HepG2 (cell line): Measurements from ENCODE around the gene ATP6V1C2. TPM values are rescaled to one million over a fixed set of nuclear protein-coding genes. Genes with fewer than 3 reads are reported as not detected.

ENCODE experiments used
- FOXC1 ChIP-seq: sonication (generic); formaldehyde crosslinking; IDR thresholded peaks from 2 replicates; pipeline ENCODE4 v1.8.0; 2022; ENCODE audit warnings: mild to moderate bottlenecking, missing genetic modification reagents, borderline replicate concordance
- GATAD2A ChIP-seq: IDR thresholded peaks from 2 replicates; pipeline ENCODE4 v1.6.1; 2016
- HOXA3 ChIP-seq: sonication (generic); formaldehyde crosslinking; IDR thresholded peaks from 2 replicates; pipeline ENCODE4 v1.5.0; 2020; ENCODE audit warnings: missing genetic modification reagents
- HOXA9 ChIP-seq: sonication (generic); formaldehyde crosslinking; IDR thresholded peaks from 2 replicates; pipeline ENCODE4 v1.8.1; 2022; ENCODE audit warnings: missing genetic modification reagents, mild to moderate bottlenecking, moderate library complexity, borderline replicate concordance
- JUND ChIP-seq: sonication (generic); formaldehyde crosslinking; IDR thresholded peaks from 2 replicates; pipeline ENCODE4 v1.8.0; 2022; ENCODE audit warnings: mild to moderate bottlenecking, missing genetic modification reagents
- KLF12 ChIP-seq: sonication (generic); formaldehyde crosslinking; IDR thresholded peaks from 2 replicates; pipeline ENCODE4 v1.4.0; 2020; ENCODE audit warnings: missing genetic modification reagents, borderline replicate concordance
- MXD4 ChIP-seq: IDR thresholded peaks from 2 replicates; pipeline ENCODE4 v1.6.1; 2016; ENCODE audit warnings: mild to moderate bottlenecking, missing biosample characterization, missing genetic modification reagents
- MXI1 ChIP-seq: IDR thresholded peaks from 3 replicates; pipeline ENCODE4 v1.6.1; 2012; ENCODE audit warnings: low read depth, low read length, inconsistent platforms, borderline replicate concordance
- SIN3A ChIP-seq: IDR thresholded peaks from 2 replicates; pipeline ENCODE4 v1.6.1; 2011; ENCODE audit warnings: low read depth, mild to moderate bottlenecking, control low read depth, low read length, borderline replicate concordance
- SP140L ChIP-seq: sonication (generic); formaldehyde crosslinking; IDR thresholded peaks from 2 replicates; pipeline ENCODE4 v1.4.0; 2020; ENCODE audit warnings: missing genetic modification reagents, borderline replicate concordance
- TARDBP ChIP-seq: sonication (generic); formaldehyde crosslinking; IDR thresholded peaks from 2 replicates; pipeline ENCODE4 v1.8.0; 2022; ENCODE audit warnings: mild to moderate bottlenecking, missing genetic modification reagents
- TGIF2 ChIP-seq: IDR thresholded peaks from 2 replicates; pipeline ENCODE4 v1.6.1; 2016; ENCODE audit warnings: control low read depth, missing compliant biosample characterization
- ZFP36L1 ChIP-seq: sonication (generic); formaldehyde crosslinking; IDR thresholded peaks from 2 replicates; pipeline ENCODE4 v1.8.0; 2022; ENCODE audit warnings: mild to moderate bottlenecking, missing genetic modification reagents, moderate library complexity
- ZFP37 ChIP-seq: sonication (generic); formaldehyde crosslinking; IDR thresholded peaks from 2 replicates; pipeline ENCODE4 v1.4.0; 2020; ENCODE audit warnings: missing genetic modification reagents, borderline replicate concordance
- ZNF563 ChIP-seq: sonication (generic); formaldehyde crosslinking; IDR thresholded peaks from 2 replicates; pipeline ENCODE4 v1.8.0; 2022; ENCODE audit warnings: mild to moderate bottlenecking, moderate library complexity, missing genetic modification reagents
- ZNF761 ChIP-seq: sonication (generic); formaldehyde crosslinking; conservative IDR thresholded peaks from 2 replicates; pipeline ENCODE4 v1.4.0; 2020; ENCODE audit warnings: mild to moderate bottlenecking, missing genetic modification reagents
- ZNF883 ChIP-seq: sonication (generic); formaldehyde crosslinking; IDR thresholded peaks from 2 replicates; pipeline ENCODE4 v1.5.1; 2020; ENCODE audit warnings: mild to moderate bottlenecking, missing genetic modification reagents; ENCODE audit errors: not compliant biosample characterization
- polyA plus RNA-seq, 8 experiments: library from polyadenylated mRNA; depleted of rRNA in 3 of 8; stranded (reverse) in 7 of 8; unstranded in 1 of 8; fragments of >200 nt; fragmentation: Illumina TruSeq in 4 of 8; extraction: Trizol in 4 of 8; gene quantifications; 2 replicates each; pipeline versions ENCODE4 v1.2.1 to v1.2.3, GENCODE V29; 2011 to 2016; ENCODE audit warnings: low read depth in 4 of 8, missing spikeins in 1 of 8, mixed read lengths in 1 of 8; ENCODE audit not compliant: insufficient read depth in 1 of 8
- total RNA-seq, 5 experiments: library from RNA; depleted of rRNA; stranded (reverse); fragments of >200 nt; fragmentation: Illumina TruSeq; extraction: Trizol; gene quantifications; 2 replicates each; pipeline ENCODE4 v1.2.3, GENCODE V29; 2016; ENCODE audit warnings: low read depth in 1 of 5
- TF ChIP-seq, protein P1 (sequence below): sonication (generic); formaldehyde crosslinking; IDR thresholded peaks from 2 replicates; pipeline ENCODE4 v1.5.1; 2020; ENCODE audit warnings: missing genetic modification reagents, mild to moderate bottlenecking, borderline replicate concordance
- TF ChIP-seq, protein P2 (sequence below): sonication (generic); formaldehyde crosslinking; IDR thresholded peaks from 2 replicates; pipeline ENCODE4 v1.4.0; 2020; ENCODE audit warnings: missing genetic modification reagents, low read depth, mild to moderate bottlenecking, borderline replicate concordance
- TF ChIP-seq, protein P3 (sequence below): sonication (generic); formaldehyde crosslinking; IDR thresholded peaks from 2 replicates; pipeline ENCODE4 v1.4.0; 2020; ENCODE audit warnings: missing genetic modification reagents; ENCODE audit errors: not compliant biosample characterization
- TF ChIP-seq, protein P4 (sequence below): IDR thresholded peaks from 2 replicates; pipeline ENCODE4 v1.6.1; 2016; ENCODE audit warnings: low read depth, missing genetic modification reagents, missing compliant biosample characterization

Gene ATP6V1C2
- total and polyA plus RNA-seq, 2 of the 13 experiments (the other 11 are each of a cell fraction or from before 2014, with no cell fraction given): 0.04 to 0.29 TPM

DNA sequence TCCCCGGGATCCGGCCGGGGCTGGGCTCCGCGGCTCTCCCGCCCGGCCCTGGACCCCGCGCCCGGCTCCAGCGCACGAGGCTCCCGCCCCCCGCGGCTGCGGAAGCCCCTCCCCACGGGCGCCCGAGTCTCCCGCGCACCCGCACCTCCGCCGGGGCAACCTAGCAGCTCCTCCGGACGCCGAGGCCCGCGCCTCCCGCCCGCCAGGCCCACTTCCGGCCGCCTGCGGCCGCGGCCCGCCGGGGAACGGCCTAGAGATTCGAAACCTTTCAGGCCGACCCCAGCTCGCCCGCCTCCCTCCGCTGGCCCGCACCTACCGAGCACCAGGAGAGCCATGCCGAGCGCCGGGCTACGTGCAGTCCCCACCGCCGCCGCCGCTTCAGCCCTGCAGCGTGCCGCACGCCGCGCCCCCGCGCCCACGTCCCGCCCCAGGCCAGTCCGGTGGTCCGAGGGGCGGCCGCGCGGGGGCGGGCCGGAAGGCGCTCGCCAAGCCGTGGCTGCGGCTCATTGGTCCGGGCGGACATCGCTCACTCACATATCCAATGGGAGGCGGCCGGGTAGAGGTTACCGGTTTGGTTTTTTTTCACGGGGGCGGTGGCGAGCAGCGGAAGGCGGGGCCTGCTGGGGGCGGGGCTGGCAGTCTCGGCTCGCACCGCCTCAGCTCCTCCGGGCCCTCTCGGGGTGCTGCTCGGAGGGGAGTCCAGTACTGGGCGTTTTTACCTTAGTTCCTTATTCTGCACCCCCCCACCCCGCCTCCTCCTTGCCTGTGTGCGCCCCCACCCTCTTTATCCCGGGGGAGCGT, 91.1 kb downstream of the ATP6V1C2 start, which contains the start of gene PDIA6 (continued):
- peak; percentile 28; the same call in 1 of the 2 replicates for TF ChIP-seq FOXC1 (CRISPR knock-in tag)
- TF ChIP-seq ZFP36L1 (CRISPR knock-in tag): no peak
- no peak for TF ChIP-seq HOXA9 (CRISPR knock-in tag)
- peak; percentile 78 for TF ChIP-seq MXD4 (CRISPR knock-in tag)
- TF ChIP-seq, protein P1, sequence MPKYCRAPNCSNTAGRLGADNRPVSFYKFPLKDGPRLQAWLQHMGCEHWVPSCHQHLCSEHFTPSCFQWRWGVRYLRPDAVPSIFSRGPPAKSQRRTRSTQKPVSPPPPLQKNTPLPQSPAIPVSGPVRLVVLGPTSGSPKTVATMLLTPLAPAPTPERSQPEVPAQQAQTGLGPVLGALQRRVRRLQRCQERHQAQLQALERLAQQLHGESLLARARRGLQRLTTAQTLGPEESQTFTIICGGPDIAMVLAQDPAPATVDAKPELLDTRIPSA (CRISPR knock-in tag): no peak
- TF ChIP-seq, protein P2, sequence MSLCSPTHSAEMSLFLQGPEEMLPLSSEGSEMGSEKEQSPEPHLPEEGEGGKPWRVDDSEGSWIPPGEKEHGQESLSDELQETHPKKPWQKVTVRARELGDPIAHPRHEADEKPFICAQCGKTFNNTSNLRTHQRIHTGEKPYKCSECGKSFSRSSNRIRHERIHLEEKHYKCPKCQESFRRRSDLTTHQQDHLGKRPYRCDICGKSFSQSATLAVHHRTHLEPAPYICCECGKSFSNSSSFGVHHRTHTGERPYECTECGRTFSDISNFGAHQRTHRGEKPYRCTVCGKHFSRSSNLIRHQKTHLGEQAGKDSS (CRISPR knock-in tag): no peak
- peak; percentile 81 for TF ChIP-seq ZNF563 (CRISPR knock-in tag)
- TF ChIP-seq JUND (CRISPR knock-in tag): no peak
- no peak for TF ChIP-seq GATAD2A
- 0 out of 2 replicates have a peak, but pooled peaks have one; percentile 6 for TF ChIP-seq ZNF761
- TF ChIP-seq KLF12 (CRISPR knock-in tag): 0 out of 2 replicates have a peak, but pooled peaks have one; percentile 59
- no peak for TF ChIP-seq ZFP37 (CRISPR knock-in tag)
- peak; percentile 67; the same call in 1 of the 2 replicates for TF ChIP-seq HOXA3 (CRISPR knock-in tag)
- peak; percentile 37 for TF ChIP-seq SIN3A
- peak; percentile 84; the same call in 1 of the 3 replicates for TF ChIP-seq MXI1
- TF ChIP-seq, protein P3, sequence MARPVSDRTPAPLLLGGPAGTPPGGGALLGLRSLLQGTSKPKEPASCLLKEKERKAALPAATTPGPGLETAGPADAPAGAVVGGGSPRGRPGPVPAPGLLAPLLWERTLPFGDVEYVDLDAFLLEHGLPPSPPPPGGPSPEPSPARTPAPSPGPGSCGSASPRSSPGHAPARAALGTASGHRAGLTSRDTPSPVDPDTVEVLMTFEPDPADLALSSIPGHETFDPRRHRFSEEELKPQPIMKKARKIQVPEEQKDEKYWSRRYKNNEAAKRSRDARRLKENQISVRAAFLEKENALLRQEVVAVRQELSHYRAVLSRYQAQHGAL (CRISPR knock-in tag): peak; percentile 47
- TF ChIP-seq TARDBP (CRISPR knock-in tag): no peak
- TF ChIP-seq SP140L: no peak
- peak; percentile 77 for TF ChIP-seq ZNF883 (CRISPR knock-in tag)
- TF ChIP-seq TGIF2 (CRISPR knock-in tag): no peak
- TF ChIP-seq, protein P4, sequence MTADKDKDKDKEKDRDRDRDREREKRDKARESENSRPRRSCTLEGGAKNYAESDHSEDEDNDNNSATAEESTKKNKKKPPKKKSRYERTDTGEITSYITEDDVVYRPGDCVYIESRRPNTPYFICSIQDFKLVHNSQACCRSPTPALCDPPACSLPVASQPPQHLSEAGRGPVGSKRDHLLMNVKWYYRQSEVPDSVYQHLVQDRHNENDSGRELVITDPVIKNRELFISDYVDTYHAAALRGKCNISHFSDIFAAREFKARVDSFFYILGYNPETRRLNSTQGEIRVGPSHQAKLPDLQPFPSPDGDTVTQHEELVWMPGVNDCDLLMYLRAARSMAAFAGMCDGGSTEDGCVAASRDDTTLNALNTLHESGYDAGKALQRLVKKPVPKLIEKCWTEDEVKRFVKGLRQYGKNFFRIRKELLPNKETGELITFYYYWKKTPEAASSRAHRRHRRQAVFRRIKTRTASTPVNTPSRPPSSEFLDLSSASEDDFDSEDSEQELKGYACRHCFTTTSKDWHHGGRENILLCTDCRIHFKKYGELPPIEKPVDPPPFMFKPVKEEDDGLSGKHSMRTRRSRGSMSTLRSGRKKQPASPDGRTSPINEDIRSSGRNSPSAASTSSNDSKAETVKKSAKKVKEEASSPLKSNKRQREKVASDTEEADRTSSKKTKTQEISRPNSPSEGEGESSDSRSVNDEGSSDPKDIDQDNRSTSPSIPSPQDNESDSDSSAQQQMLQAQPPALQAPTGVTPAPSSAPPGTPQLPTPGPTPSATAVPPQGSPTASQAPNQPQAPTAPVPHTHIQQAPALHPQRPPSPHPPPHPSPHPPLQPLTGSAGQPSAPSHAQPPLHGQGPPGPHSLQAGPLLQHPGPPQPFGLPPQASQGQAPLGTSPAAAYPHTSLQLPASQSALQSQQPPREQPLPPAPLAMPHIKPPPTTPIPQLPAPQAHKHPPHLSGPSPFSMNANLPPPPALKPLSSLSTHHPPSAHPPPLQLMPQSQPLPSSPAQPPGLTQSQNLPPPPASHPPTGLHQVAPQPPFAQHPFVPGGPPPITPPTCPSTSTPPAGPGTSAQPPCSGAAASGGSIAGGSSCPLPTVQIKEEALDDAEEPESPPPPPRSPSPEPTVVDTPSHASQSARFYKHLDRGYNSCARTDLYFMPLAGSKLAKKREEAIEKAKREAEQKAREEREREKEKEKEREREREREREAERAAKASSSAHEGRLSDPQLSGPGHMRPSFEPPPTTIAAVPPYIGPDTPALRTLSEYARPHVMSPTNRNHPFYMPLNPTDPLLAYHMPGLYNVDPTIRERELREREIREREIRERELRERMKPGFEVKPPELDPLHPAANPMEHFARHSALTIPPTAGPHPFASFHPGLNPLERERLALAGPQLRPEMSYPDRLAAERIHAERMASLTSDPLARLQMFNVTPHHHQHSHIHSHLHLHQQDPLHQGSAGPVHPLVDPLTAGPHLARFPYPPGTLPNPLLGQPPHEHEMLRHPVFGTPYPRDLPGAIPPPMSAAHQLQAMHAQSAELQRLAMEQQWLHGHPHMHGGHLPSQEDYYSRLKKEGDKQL (CRISPR knock-in tag): no peak
